GM21360 (cell line): Measurements from ENCODE around the gene TSPAN32.

Experiments
- ATAC-seq: cut with Tn5 transposase; IDR thresholded peaks from one replicate; pipeline ENCODE4 v1.9.1; 2021; ENCODE audit warnings: mild to moderate bottlenecking, moderate library complexity; ENCODE audit not compliant: unreplicated experiment

The TSPAN32 gene

GRCh38 chr11:2314136-2314524 is 12.3 kb downstream of the TSPAN32 start:
- no peak for ATAC-seq

GRCh38 chr11:2314525-2315394 is 12.9 kb downstream of the TSPAN32 start:
- no peak for ATAC-seq

GRCh38 chr11:2315395-2316168 is 13.8 kb downstream of the TSPAN32 start:
- no peak for ATAC-seq

- no peak for ATAC-seq
These were observed 14.6 kb downstream of the TSPAN32 start for GRCh38 chr11:2316169-2316962.

- no peak for ATAC-seq
These were observed 15.1 kb downstream of the TSPAN32 start for GRCh38 chr11:2316963-2317244.

- no peak for ATAC-seq
These were observed 15.7 kb downstream of the TSPAN32 start for GRCh38 chr11:2317354-2318050.

GRCh38 chr11:2318123-2318522 is 16.3 kb downstream of the TSPAN32 start:
- no peak for ATAC-seq

- ATAC-seq: no peak
These were observed 16.9 kb downstream of the TSPAN32 start for GRCh38 chr11:2318707-2319106.

- ATAC-seq: no peak
These were observed 18.1 kb downstream of the TSPAN32 start for GRCh38 chr11:2319791-2320472.

- ATAC-seq: no peak
These were observed 18.9 kb downstream of the TSPAN32 start for GRCh38 chr11:2320568-2321310.

GRCh38 chr11:2321311-2321683 is 19.5 kb downstream of the TSPAN32 start:
- no peak for ATAC-seq

GRCh38 chr11:2325123-2325522 is 23.3 kb downstream of the TSPAN32 start:
- no peak for ATAC-seq

- no peak for ATAC-seq
These were observed 23.9 kb downstream of the TSPAN32 start for GRCh38 chr11:2325719-2326118.

GRCh38 chr11:2327032-2327431 is 25.2 kb downstream of the TSPAN32 start:
- ATAC-seq: no peak

GRCh38 chr11:2328021-2328420 is 26.2 kb downstream of the TSPAN32 start:
- no peak for ATAC-seq

GRCh38 chr11:2328656-2329354 is 27.0 kb downstream of the TSPAN32 start:
- ATAC-seq: no peak

- no peak for ATAC-seq
These were observed 27.7 kb downstream of the TSPAN32 start for GRCh38 chr11:2329551-2329950.

GRCh38 chr11:2330696-2331095 is 28.9 kb downstream of the TSPAN32 start:
- no peak for ATAC-seq

- ATAC-seq: no peak
These were observed 29.6 kb downstream of the TSPAN32 start for GRCh38 chr11:2331404-2331803.
